ENCODE measurements around the gene ST6GALNAC4. TPM values are rescaled to one million over a fixed set of nuclear protein-coding genes. Genes with fewer than 3 reads are reported as not detected.

The ST6GALNAC4 gene
- total RNA-seq, 8 experiments from 2014 or later, result 6.5 to 54.7 (median 14.6) TPM

DNA sequence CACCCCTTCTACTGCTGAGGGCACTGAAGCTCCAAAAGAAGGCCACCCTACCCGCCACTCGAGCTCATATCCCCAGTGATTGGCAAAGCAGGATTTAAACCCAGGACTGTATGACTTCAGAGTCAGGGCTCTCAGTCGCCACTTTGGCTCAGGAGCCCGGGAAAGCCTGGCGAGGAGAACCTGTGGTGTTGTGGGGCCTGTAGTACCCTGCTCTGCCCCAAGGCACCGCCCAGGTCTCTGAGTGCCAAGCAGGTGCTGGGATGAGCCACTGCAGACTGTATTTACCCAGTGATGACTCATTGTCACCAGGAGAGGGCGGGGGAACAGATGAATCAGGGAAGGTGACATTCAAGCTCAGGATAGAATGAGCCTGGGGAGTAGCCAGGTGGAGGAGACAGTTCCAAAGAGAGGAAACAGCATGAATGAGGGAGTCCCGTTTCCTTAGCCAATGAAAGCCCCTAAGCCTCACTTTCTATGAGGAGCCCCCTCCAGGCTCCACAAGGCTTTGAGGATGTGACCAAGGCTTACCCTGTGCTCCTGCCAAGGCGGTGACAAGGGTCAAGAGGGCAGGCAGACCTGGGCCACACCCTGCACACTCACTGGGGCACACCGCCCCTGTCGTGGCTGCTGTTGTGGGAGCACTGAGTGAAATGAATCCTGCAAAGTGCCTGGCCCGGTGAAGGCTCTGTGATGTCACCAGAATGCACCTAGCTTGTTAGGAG is 38.6 kb upstream of the ST6GALNAC4 start:
- Histone ChIP-seq H3K4me1 (replicated peaks in 1 of 2) (peaks cover 25 to 26% of the 10 kb centered on the region in 2 donors), H3K27ac (no peak overlapping the region), H3K4me3 (no peak overlapping the region)
- ATAC-seq (replicated peaks in 6 of 8), result peak; percentile 48 to 94 (median 67)
- WGBS, 10 experiments, result 0 to 100% (median 70%) methylated on average over 1 to 7 of the region's 12 CpGs; no CpG with 5 or more reads in 2 of the 10 experiments
- in situ Hi-C loops (cut with MboI; ENCODE audit: low pct_unique_long_range_greater_than_20kb in 2 of 9, low sequenced_read_pairs in 9 of 9, unreplicated experiment in 9 of 9), result no loop called here

DNA sequence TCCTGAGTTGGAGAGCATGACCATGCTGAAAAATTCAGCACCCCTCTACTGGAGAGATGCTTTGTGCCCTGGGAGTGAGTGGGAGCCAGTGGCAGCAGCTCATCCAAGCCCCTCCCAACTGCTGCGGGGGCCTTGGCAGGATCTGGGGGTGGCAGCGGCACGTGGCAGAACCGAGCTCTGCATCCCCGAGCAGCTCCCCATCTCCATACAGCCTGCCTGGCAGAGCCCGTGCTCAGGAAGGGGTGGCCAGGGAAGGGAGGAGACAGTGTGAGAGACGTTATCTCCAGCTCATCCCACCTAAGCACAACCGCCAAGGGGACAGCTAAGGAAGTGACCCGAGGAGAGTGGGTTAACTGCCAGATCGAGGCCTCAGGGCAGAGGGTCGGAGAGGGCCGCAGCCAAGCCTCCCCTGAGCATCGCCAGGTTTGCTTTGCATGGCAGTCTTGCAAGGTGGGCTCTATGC is 38.0 kb upstream of the ST6GALNAC4 start:
- Histone ChIP-seq H3K4me3 (no peak overlapping the region), H3K27ac (no peak overlapping the region), H3K4me1 (replicated peaks in 1 of 2) (peaks cover 25 to 26% of the 10 kb centered on the region in 2 donors)
- in situ Hi-C loops (cut with MboI; ENCODE audit: low pct_unique_long_range_greater_than_20kb in 2 of 9, low sequenced_read_pairs in 9 of 9, unreplicated experiment in 9 of 9), result no loop called here
- ATAC-seq (replicated peaks in 6 of 8), result no peak
- 0 to 100% (median 40%) methylated on average over 1 to 2 of the region's 13 CpGs; no CpG with 5 or more reads in 5 of the 10 experiments for WGBS, 10 experiments

DNA sequence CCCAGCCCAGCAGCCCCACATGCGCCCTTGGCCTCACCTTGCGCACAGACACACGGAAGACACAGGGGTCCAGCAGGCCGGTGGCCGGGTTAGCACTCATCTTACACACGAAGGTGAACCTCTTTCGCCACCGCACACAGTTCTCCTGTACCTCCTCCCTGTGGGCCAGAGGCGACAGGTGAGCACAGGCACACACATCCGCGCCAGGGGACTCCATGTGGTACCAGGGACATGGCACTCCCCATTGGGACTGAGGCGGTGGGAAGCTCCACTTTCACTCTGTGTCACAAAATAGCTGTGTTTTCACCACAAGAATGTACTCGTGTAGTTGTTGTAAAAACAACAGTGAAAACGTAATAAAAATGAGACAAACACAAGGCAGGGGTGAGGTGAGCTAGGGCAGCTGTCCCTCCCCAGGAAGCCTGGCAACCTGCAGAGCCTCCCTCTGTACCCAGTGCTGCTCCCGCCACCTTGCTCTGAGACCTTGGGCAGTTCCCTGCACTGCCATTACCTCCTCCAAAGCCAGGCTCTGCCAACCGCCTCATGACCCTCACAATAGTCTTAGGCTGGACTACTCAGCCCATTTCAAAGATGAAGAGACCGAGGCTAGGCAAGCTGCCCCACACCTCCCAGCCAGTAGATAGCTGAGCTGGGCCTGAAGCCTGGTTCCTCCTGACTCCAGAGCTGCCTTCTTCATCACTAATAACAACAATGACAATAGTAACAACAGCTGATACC is 37.1 kb upstream of the ST6GALNAC4 start:
- Histone ChIP-seq H3K4me1 (replicated peaks in 1 of 2) (peaks cover 27% of the 10 kb centered on the region in 2 donors), H3K27ac (no peak overlapping the region), H3K4me3 (no peak overlapping the region)
- 92 to 100% (median 100%) methylated on average over 1 to 10 of the region's 17 CpGs; no CpG with 5 or more reads in 5 of the 10 experiments for WGBS, 10 experiments
- no peak for ATAC-seq (replicated peaks in 6 of 8)
- in situ Hi-C loops (cut with MboI; ENCODE audit: low pct_unique_long_range_greater_than_20kb in 2 of 9, low sequenced_read_pairs in 9 of 9, unreplicated experiment in 9 of 9), result no loop called here

DNA sequence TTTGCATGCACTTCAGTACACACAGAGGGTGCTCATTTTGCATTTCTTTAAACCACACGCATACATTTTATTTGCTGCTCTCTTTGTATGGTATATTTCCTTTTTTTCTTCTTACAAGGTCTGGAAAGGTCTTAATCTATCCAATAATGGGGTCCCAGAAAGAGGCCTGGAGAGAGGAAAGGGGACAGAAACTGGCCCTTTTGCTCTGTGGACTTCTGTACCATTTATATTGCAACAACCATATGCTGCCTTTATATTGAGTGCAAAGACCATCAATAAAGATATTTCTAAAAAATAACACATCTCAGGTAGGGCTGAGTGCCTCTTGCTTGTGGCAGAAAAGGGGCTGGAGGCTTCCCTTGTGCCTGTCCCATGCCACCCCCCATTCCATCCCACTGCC is 36.3 kb upstream of the ST6GALNAC4 start:
- peaks cover 27% of the 10 kb centered on the region in 2 donors for H3K4me1 ChIP-seq (replicated peaks in 1 of 2)
- in situ Hi-C loops (cut with MboI; ENCODE audit: low pct_unique_long_range_greater_than_20kb in 2 of 9, low sequenced_read_pairs in 9 of 9, unreplicated experiment in 9 of 9), result no loop called here
- no peak for ATAC-seq (replicated peaks in 6 of 8)
- H3K27ac ChIP-seq, result no peak overlapping the region
- WGBS, 10 experiments, result 30 to 100% (median 66%) methylated on average over 1 of the region's 1 CpG; no CpG with 5 or more reads in 2 of the 10 experiments
- no peak overlapping the region for H3K4me3 ChIP-seq

DNA sequence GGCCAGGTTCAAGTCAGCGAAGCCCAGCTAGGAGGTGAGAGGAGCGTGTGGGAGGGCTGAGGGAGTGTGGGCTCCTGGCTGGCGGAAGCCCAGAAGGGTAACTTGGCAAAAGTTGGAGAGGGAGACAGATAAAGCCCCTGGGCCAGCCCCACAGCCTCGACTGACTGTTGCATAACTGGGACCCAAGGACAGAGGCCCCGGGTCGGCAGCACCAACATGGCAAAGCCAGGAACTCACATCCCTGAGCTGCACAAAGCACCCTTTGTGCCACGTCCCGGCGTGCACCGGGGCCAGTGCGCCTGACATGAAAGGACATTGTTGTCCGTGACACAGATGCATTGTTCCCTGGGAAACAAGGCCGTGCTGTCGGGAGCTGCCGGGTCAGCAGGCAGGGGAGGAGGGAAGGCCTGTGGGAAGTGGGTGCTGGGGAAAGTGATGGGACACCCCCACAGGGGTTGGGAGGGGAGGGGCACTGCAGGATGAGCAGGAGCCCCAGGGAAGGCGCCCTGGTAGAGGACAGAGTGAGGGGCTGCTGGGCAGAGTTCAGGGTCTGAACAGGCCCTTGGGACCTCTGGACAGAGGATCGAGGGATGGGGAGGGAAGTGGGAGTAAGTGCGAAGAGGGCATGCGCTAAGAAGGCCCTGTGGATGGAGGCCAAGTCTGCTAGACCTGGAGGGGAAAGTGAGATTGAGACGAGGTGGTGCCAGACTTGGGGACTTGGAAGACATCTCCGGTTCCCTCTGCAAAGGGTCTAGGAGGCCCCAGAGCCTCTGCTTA is 33.9 kb upstream of the ST6GALNAC4 start:
- in situ Hi-C loops (cut with MboI; ENCODE audit: low pct_unique_long_range_greater_than_20kb in 2 of 9, low sequenced_read_pairs in 9 of 9, unreplicated experiment in 9 of 9), result no loop called here
- Histone ChIP-seq H3K27ac (peak overlapping the region; percentile 79 to 81), H3K4me1 (replicated peaks in 1 of 2) (peaks cover 24 to 27% of the 10 kb centered on the region in 2 donors), H3K4me3 (no peak overlapping the region)
- ATAC-seq (replicated peaks in 6 of 8), result peak in 5 of 8 experiments; percentile 79 to 82 (median 79)
- 40 to 100% (median 80%) methylated on average over 1 to 3 of the region's 21 CpGs; no CpG with 5 or more reads in 6 of the 10 experiments for WGBS, 10 experiments

DNA sequence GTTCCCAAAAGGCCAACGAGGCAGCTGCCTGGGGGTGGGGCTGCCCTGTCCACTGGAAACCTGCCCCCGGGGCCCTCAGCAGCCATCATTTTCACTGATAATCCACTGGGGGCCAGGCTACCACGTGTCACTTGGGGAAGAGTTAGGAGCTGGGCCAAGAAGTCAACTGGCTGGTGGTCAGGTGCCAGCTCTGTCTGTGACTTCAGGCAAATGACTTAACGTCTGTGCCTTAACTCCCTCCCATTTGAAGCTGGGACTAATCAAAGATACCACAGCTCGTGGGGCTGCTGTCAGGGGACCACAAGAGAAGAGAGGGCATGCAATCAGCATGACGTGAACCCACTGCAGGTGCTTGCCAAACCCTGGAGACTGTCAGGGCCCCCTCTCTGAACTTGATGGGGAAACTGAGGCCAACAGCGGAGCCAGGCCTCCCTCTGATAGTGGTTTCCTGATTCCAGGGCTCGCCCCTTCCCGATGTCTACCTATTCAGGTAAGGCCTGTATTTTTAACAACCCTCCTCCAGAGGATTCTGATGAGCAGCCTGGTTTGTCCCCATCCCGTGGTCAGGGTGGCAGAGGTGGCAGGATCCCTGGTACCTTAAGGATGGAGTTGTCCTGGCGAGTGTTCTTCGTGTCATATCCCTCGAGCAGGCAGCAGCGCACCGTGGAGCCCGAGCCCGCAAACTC is 33.1 kb upstream of the ST6GALNAC4 start:
- WGBS, 10 experiments, result 0 to 100% (median 83%) methylated on average over 1 to 12 of the region's 17 CpGs; no CpG with 5 or more reads in 2 of the 10 experiments
- no peak overlapping the region for H3K4me3 ChIP-seq
- peaks cover 17 to 20% of the 10 kb centered on the region in 2 donors for H3K4me1 ChIP-seq (replicated peaks in 1 of 2)
- ATAC-seq (replicated peaks in 6 of 8), result no peak
- peak overlapping the region; percentile 79 to 81 for H3K27ac ChIP-seq
- in situ Hi-C loops (cut with MboI; ENCODE audit: low pct_unique_long_range_greater_than_20kb in 2 of 9, low sequenced_read_pairs in 9 of 9, unreplicated experiment in 9 of 9), result loop anchor here in 2 of 9 experiments (5.0 to 25.0 kb wide), 2 partner anchors 82 to 87 kb away; no protein-coding TSS in a partner anchor

DNA sequence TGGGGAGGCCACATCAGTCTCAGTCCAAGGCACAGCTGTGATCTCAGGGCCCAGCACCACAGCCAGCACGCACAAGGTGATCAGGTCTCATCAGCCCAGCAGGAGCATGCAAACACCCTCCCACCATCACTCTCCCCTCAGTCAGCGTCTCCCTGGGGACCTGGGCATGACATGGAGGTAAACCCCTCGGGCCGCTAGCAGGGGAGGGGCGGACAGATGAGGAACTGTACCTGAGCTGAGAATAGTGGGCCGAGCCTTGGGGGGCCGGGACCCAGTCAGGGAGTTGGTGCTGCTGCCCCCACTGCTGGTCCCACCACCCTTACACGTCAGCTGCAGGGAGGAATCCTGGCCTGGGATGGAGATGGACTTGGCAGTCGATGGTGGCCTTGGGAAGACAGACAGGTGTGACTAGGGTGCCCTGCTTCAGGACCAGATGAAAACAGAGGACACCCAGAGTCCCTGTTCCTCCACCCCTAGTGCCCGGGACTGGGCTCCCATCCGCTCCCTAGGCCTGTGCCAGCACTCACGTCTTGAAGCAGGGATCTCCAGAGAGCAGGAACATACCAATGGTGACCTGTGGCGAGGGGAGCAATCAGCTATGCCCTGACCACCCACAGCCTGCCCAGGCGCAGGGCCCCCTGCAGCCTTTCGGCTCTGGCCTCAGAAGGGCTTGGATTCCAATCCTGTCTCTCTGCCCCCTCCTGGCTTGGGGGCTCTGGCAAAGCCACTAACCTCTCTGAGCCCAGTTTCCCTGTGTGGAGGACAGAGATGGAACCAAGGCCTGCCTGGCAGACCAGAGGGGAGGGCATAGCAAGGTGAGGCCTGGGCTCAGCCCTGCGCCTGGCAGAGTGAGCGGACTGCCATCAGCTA is 31.2 kb upstream of the ST6GALNAC4 start:
- ATAC-seq (replicated peaks in 6 of 8), result no peak
- Histone ChIP-seq H3K4me1 (replicated peaks in 1 of 2) (peaks cover 18 to 20% of the 10 kb centered on the region in 2 donors), H3K27ac (no peak overlapping the region), H3K4me3 (no peak overlapping the region)
- WGBS, 10 experiments, result 50 to 100% (median 73%) methylated on average over 1 to 3 of the region's 17 CpGs; no CpG with 5 or more reads in 6 of the 10 experiments
- in situ Hi-C loops (cut with MboI; ENCODE audit: low pct_unique_long_range_greater_than_20kb in 2 of 9, low sequenced_read_pairs in 9 of 9, unreplicated experiment in 9 of 9), result loop anchor here in 2 of 9 experiments (5.0 to 25.0 kb wide), 2 partner anchors 84 to 89 kb away; no protein-coding TSS in a partner anchor

DNA sequence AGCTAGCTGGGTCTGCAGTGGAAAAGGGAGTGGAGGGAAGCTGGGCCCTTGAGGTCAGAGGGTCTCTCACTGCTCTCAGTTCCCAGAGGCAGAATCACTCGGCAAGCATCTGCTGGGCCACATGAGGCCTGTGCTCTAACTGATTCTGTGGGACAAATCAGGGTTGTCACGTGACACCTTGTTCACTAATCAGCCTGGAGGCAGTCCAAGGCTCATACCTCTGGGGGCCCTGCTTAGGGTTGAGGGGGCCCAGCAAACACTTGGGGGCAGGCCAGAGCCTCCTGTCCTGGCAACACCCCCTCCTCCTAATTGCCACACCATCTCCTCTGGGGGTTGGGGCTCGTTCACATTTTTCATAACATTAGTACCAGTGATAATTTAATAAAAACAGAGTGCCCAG is 29.9 kb upstream of the ST6GALNAC4 start:
- WGBS, 10 experiments, result no CpG with 5 or more reads among the region's 3 CpGs
- Histone ChIP-seq H3K4me1 (replicated peaks in 1 of 2) (peaks cover 18 to 26% of the 10 kb centered on the region in 2 donors), H3K4me3 (no peak overlapping the region), H3K27ac (no peak overlapping the region)
- no peak for ATAC-seq (replicated peaks in 6 of 8)
- in situ Hi-C loops (cut with MboI; ENCODE audit: low pct_unique_long_range_greater_than_20kb in 2 of 9, low sequenced_read_pairs in 9 of 9, unreplicated experiment in 9 of 9), result loop anchor here in 2 of 9 experiments (5.0 to 25.0 kb wide), 2 partner anchors 86 to 91 kb away; no protein-coding TSS in a partner anchor

DNA sequence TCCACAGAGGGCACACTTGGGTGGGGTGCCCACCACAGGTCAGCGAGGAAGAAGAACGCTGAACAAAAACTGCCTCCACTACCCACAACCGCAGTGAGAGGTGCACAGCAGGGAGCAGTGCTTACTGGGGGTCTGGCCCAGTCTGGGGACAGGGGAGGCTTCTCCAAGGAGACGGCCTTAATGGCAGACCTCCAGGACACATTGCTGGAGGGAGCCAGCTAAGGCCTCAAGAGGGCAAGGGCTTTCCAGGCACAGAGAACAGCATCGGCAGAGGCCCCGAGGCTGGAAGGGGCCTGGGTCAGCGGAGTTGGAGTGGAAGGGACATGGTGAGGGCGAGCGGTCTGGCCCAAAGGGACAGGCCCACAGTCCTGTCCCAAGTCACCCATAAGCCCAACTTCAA is 29.1 kb upstream of the ST6GALNAC4 start:
- H3K4me1 ChIP-seq (replicated peaks in 1 of 2), result peaks cover 13 to 21% of the 10 kb centered on the region in 2 donors
- no peak for ATAC-seq (replicated peaks in 6 of 8)
- in situ Hi-C loops (cut with MboI; ENCODE audit: low pct_unique_long_range_greater_than_20kb in 2 of 9, low sequenced_read_pairs in 9 of 9, unreplicated experiment in 9 of 9), result loop anchor here in 2 of 9 experiments (5.0 to 25.0 kb wide), 2 partner anchors 86 to 91 kb away; no protein-coding TSS in a partner anchor
- no peak overlapping the region for H3K27ac ChIP-seq
- no peak overlapping the region for H3K4me3 ChIP-seq
- WGBS, 10 experiments, result 80 to 100% methylated on average over 1 of the region's 9 CpGs; no CpG with 5 or more reads in 8 of the 10 experiments

DNA sequence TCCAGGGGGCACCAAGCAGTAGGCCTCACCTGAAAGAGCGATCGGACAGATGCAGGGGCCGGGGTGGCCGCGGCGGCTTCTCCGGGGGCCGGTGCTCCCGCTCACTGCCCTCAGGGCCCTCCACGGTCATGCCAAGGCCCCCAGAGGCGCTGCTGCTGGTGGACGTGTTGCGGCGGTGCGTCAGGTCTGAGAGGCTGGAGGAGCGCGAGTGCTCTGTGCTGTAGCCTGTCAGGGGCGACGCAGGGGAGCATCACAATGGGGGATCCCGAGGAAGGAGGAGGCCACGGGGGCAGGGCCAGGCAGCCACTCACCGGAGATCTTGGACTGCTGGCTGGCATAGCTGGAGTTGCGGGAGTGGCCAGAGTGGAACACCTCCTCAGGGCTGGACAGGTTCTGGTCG is 28.5 kb upstream of the ST6GALNAC4 start:
- no peak overlapping the region for H3K27ac ChIP-seq
- 90% methylated on average over 2 of the region's 24 CpGs; no CpG with 5 or more reads in 9 of the 10 experiments for WGBS, 10 experiments
- H3K4me1 ChIP-seq (replicated peaks in 1 of 2), result peaks cover 7 to 15% of the 10 kb centered on the region in 2 donors
- no peak overlapping the region for H3K4me3 ChIP-seq
- no peak for ATAC-seq (replicated peaks in 6 of 8)
- in situ Hi-C loops (cut with MboI; ENCODE audit: low pct_unique_long_range_greater_than_20kb in 2 of 9, low sequenced_read_pairs in 9 of 9, unreplicated experiment in 9 of 9), result loop anchor here in 2 of 9 experiments (5.0 to 25.0 kb wide), 2 partner anchors 87 to 92 kb away; no protein-coding TSS in a partner anchor

DNA sequence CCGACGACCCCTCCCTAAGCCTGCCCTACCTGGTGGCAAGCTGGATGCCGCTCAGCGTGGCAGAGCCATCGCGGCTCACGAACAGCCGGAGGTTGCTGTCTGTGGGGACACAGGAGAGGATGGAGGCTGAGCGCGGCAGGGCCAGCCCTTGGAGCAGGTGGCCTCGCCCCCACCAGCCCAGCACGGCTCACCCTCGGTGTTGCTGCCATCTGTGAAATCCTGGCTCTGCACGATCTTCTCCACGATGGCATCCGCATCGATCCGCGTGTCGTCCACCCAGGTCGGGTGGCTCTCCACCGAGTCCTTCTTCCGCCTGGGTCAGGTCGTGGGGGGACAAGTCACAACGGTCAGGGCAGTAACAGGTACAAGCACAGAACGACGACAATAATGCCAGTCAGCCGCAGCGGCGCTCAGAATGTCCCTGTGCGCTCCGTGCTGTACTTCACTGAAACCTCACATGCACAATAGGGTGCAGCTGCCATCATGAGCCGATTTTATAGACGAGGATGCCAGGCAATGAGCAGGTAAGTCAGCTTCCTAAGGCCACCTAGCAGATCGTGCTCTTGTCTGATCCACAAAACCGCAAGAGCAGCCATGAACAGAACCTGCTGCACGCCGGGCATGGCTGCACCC is 27.9 kb upstream of the ST6GALNAC4 start:
- ATAC-seq (replicated peaks in 6 of 8), result no peak
- in situ Hi-C loops (cut with MboI; ENCODE audit: low pct_unique_long_range_greater_than_20kb in 2 of 9, low sequenced_read_pairs in 9 of 9, unreplicated experiment in 9 of 9), result loop anchor here in 2 of 9 experiments (5.0 to 25.0 kb wide), 2 partner anchors 88 to 93 kb away; no protein-coding TSS in a partner anchor
- Histone ChIP-seq H3K4me1 (replicated peaks in 1 of 2) (peaks cover 1 to 9% of the 10 kb centered on the region in 2 donors), H3K4me3 (no peak overlapping the region), H3K27ac (no peak overlapping the region)
- WGBS, 10 experiments, result 81 to 100% (median 98%) methylated on average over 3 to 14 of the region's 38 CpGs; no CpG with 5 or more reads in 5 of the 10 experiments

Data from motor neuron (in vitro differentiated cells).